ENCODE measurements around the gene HKDC1.

The HKDC1 gene

DNA sequence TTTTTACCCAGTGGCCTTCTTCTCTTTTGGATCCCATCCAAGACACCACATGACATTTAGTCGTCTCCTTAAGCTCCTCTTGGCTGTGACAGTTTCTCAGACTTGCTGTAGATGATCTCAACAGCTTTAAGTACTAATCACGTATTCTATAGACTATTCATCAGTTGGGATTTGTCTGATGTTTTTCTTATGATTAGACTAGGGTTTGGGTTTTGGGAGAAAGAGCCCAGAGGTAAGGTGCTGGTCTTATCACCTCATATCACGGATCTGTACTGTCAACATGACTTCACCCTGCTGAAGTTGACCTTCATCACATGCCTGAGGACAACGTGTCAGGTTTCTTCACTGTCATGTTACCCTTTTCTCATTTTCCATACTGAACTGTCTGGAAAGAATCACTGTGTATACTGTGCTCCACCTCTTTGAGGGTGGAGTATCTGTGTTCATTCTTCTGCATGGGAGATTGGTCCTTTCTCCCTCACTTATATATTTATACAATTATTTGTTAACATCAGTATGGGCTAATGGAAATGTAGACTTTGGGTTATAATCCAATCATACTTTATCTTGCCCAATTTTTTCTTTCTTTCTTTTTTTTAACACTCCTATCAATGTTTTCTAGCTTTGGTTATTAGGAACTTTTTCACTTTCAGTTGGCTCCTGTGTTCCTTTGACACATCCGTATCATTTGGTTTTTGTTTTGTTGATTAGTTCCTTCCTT is 6.4 kb upstream of the HKDC1 start:
- H3K27me3 ChIP-seq: no peaks in the 10 kb centered on the region
- H3K4me1 ChIP-seq: no peaks in the 10 kb centered on the region
- H3K36me3 ChIP-seq: peaks cover under 1% of the 10 kb centered on the region
- no peaks in the 10 kb centered on the region for H3K9me3 ChIP-seq
- TF ChIP-seq, protein P1, sequence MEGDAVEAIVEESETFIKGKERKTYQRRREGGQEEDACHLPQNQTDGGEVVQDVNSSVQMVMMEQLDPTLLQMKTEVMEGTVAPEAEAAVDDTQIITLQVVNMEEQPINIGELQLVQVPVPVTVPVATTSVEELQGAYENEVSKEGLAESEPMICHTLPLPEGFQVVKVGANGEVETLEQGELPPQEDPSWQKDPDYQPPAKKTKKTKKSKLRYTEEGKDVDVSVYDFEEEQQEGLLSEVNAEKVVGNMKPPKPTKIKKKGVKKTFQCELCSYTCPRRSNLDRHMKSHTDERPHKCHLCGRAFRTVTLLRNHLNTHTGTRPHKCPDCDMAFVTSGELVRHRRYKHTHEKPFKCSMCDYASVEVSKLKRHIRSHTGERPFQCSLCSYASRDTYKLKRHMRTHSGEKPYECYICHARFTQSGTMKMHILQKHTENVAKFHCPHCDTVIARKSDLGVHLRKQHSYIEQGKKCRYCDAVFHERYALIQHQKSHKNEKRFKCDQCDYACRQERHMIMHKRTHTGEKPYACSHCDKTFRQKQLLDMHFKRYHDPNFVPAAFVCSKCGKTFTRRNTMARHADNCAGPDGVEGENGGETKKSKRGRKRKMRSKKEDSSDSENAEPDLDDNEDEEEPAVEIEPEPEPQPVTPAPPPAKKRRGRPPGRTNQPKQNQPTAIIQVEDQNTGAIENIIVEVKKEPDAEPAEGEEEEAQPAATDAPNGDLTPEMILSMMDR (IDR thresholded peaks at IDR 0.05; ENCODE audit: low read depth, low read length): no peak
- H3K4me3 ChIP-seq (ENCODE audit: low read depth, low read length): no peak overlapping the region
- no peak for DNase-seq

DNA sequence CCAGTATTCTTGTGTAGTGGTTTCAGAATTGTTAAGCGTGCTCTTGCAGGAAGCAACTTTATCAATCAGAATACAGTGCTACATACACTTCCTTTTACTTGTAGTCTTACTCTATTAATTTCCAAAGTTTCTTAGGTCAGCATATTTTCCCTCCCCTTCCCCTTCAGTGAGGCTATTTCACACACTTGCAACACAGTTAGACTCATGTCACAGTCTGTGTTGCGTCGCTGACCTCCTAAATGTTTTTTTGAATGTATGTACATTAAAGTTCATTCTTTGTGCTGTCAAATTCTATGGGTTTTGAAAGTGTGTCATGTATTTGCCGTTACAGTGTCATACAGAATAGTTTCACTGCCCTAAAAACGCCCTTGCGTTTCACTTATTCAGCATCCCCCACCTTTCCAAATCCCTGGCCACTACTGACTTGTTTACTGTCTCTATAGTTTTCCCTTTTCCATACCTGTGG is 5.4 kb upstream of the HKDC1 start:
- Histone ChIP-seq H3K36me3 (no peaks in the 10 kb centered on the region), H3K9me3 (no peaks in the 10 kb centered on the region), H3K27me3 (no peaks in the 10 kb centered on the region), H3K4me3 (ENCODE audit: low read depth, low read length) (no peak overlapping the region), H3K4me1 (no peaks in the 10 kb centered on the region)
- no peak for DNase-seq
- TF ChIP-seq, protein P1 (IDR thresholded peaks at IDR 0.05; ENCODE audit: low read depth, low read length): no peak

DNA sequence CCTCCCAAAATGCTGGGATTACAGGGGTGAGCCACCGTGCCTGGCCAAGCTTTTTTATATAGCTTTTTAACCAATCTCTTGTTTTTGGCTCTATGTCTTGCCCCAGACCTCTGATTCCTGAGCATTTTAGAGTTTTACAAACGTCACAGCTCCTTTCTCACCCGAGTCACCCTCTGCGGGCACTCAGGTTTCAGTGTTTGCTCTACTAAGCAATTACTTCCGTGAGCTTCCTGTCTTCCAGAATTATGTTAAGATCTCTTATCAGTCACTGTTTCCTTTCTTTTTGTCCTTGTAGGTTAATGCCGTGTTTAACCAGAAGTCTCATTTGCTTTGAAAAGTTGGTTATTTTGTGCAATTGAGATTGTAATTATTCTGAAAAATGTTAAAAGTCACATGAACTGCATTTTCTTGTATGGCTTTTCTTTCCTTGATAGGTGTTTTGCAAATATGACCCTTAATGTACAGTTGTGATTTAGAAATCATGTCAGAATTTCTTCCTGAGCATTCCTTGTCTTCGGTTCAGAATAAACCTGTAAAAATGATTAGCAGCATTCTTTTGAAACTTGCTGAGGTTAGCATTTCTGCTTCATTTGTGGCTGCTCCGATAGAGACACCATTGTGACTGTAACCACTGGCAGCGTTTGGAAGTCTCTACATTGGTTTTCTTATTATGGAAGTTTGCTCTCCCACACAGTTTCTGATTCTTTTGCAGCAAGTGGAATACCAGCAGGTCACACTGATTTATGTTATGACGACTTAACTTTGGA is 4.5 kb upstream of the HKDC1 start:
- Histone ChIP-seq H3K36me3 (no peaks in the 10 kb centered on the region), H3K4me1 (no peaks in the 10 kb centered on the region), H3K9me3 (no peaks in the 10 kb centered on the region), H3K27me3 (no peaks in the 10 kb centered on the region), H3K4me3 (ENCODE audit: low read depth, low read length) (no peak overlapping the region)
- no peak for DNase-seq
- TF ChIP-seq, protein P1 (IDR thresholded peaks at IDR 0.05; ENCODE audit: low read depth, low read length): no peak

DNA sequence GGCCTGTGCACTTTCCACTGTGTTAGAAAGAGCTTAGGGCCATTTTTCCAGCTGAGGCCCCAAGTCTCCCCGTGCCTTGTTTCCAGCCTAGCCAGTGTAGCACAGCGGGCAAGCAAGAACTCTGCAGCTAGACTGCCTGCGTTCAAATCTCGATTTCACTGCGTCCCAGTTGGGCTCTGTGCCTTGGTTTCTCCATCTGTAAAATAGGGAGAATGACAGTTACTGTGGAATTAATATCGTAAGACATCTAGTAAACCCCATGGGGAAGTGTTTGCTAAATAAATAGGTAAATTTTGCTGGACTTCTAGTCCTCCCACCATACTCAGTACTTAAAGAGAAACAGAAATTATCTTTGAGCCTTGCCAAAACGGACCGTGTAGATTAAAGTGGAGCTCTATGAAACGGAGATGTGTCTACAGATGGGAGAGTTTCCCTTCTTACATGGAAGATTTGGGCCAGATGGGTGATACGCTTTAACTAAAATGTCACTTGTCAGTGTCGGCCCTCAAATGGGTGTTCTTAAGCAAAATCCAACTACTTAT is 3.5 kb upstream of the HKDC1 start:
- Histone ChIP-seq H3K4me3 (ENCODE audit: low read depth, low read length) (no peak overlapping the region), H3K4me1 (no peaks in the 10 kb centered on the region)
- TF ChIP-seq, protein P1 (IDR thresholded peaks at IDR 0.05; ENCODE audit: low read depth, low read length): no peak

DNA sequence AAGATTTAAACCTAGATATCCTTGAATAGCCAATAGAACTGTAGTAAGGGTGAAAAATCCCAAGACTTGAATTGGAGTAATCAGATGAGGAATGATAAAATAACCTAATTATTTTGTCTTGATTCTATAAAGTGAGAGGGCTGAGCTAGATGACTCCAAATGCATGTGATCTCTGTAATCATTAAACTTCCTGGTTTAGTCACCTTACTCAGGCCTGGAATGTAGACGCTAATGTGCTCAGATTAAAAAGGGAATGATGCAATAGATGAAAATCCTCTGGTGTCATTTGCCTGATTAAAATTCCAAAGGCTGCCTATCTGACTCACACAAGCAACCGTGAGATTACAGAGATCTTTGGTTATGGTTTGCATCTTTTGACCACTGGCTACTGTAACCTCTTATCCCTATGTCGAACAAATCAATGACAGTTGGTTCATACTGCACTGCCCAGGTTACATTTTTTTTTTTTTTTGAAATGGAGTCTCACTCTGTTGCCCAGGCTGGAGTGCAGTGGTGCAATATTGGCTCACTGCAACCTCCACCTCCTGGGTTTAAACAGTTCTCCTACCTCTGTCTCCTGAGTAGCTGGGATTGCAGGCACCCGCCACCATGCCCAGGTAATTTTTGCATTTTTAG is 2.9 kb upstream of the HKDC1 start:
- DNase-seq: no peak
- Histone ChIP-seq H3K4me1 (no peaks in the 10 kb centered on the region), H3K27me3 (no peaks in the 10 kb centered on the region), H3K4me3 (ENCODE audit: low read depth, low read length) (no peak overlapping the region), H3K36me3 (no peaks in the 10 kb centered on the region), H3K9me3 (no peaks in the 10 kb centered on the region)
- TF ChIP-seq, protein P1 (IDR thresholded peaks at IDR 0.05; ENCODE audit: low read depth, low read length): no peak

More for the DNA sequence above, 3.5 kb upstream of the HKDC1 start:
- no peaks in the 10 kb centered on the region for H3K36me3 ChIP-seq
- no peak for DNase-seq
- H3K27me3 ChIP-seq: no peaks in the 10 kb centered on the region
- no peaks in the 10 kb centered on the region for H3K9me3 ChIP-seq
